GM19043 (cell line): Measurements from ENCODE around the gene IQCC.
A peak's percentile ranks its signal among the peaks of the same experiment; 100 is the strongest.

Experiments used
- ATAC-seq: cut with Tn5 transposase; IDR thresholded peaks from one replicate; pipeline ENCODE4 v1.9.1; 2021; ENCODE audit warnings: low read depth; ENCODE audit not compliant: unreplicated experiment

Gene IQCC

GRCh38 chr1:32195531-32195930 lies 9.9 kb upstream of the IQCC start:
- no peak for ATAC-seq

GRCh38 chr1:32195972-32196823 lies 9.3 kb upstream of the IQCC start:
- ATAC-seq, result no peak

GRCh38 chr1:32197074-32197473 lies 8.4 kb upstream of the IQCC start:
- no peak for ATAC-seq

- ATAC-seq, result no peak
These were observed 7.6 kb upstream of the IQCC start for GRCh38 chr1:32197837-32198236.

GRCh38 chr1:32198237-32199042 lies 7.0 kb upstream of the IQCC start:
- ATAC-seq, result no peak

- no peak for ATAC-seq
These were observed 6.3 kb upstream of the IQCC start for GRCh38 chr1:32199043-32199716.

GRCh38 chr1:32199717-32200072 lies 5.8 kb upstream of the IQCC start:
- no peak for ATAC-seq

GRCh38 chr1:32200226-32201010 lies 5.1 kb upstream of the IQCC start, which contains the start of gene CCDC28B:
Gene CCDC28B (plus strand): TSS chr1:32200595. CDS start chr1:32201936, 1,341 bp downstream.
- ATAC-seq, result no peak

- peak; percentile 45 for ATAC-seq
These were observed 4.2 kb upstream of the IQCC start for GRCh38 chr1:32201011-32201855.

- ATAC-seq, result no peak
These were observed 519 bp upstream of the IQCC start for GRCh38 chr1:32204943-32205361.

GRCh38 chr1:32208469-32208868 lies 3.0 kb downstream of the IQCC start:
- no peak for ATAC-seq

- ATAC-seq, result no peak
These were observed 3.4 kb downstream of the IQCC start, which contains the start of gene DCDC2B for GRCh38 chr1:32208891-32209328. Gene DCDC2B (plus strand): TSS chr1:32209089. CDS start chr1:32209094, 5 bp downstream.

GRCh38 chr1:32215629-32216480 lies 10.4 kb downstream of the IQCC start:
- no peak for ATAC-seq

- ATAC-seq, result no peak
These were observed 11.1 kb downstream of the IQCC start for GRCh38 chr1:32216566-32216965.

- no peak for ATAC-seq
These were observed 13.6 kb downstream of the IQCC start for GRCh38 chr1:32219022-32219421.

GRCh38 chr1:32220746-32221580 lies 15.5 kb downstream of the IQCC start:
- no peak for ATAC-seq

- no peak for ATAC-seq
These were observed 16.1 kb downstream of the IQCC start for GRCh38 chr1:32221581-32221979.
